HepG2 (cell line): ENCODE results near the gene KCNB1. TPM values are rescaled to one million over a fixed set of nuclear protein-coding genes. Genes with fewer than 3 reads are reported as not detected.

Experiments
- ATAC-seq: fragments of 200-7000 bp; cut with Tn5 transposase; 3 replicates; pipeline ENCODE4 v1.9.1; 2020; ENCODE audit warnings: mild to moderate bottlenecking, moderate library complexity
- BruUV-seq: library from RNA; stranded (reverse); fragments of 400-500 nt; replicated peaks from 2 replicates; lab custom pipeline; 2021; lab: Mats Ljungman, UMichigan
- CTCF ChIA-PET: fragments of 300-600 bp; formaldehyde crosslinking; extraction: SDS; loops from one replicate; lab custom pipeline; 2021; ENCODE audit warnings: low total read pairs, inconsistent platforms, low intra/inter-chr PET ratio; lab: Yijun Ruan, JAX
- POLR2A ChIA-PET: fragments of 350-600 bp; sonication (Branson Sonifier 250); formaldehyde crosslinking; loops from one replicate; lab custom pipeline; 2020; ENCODE audit warnings: antibody characterized with exemption, inconsistent platforms; lab: Yijun Ruan, JAX
- DNase-seq: peaks from one replicate; pipeline ENCODE4 v3.0.0-alpha.2; 2015; ENCODE audit warnings: low spot score
- FAIRE-seq: peaks from 3 replicates; lab custom pipeline; 2011; peaks lifted over from hg19 to GRCh38; lab: Jason Lieb, UNC
- H2AFZ ChIP-seq: one replicate; pipeline ENCODE4 v1.6.1; 2011; ENCODE audit warnings: low read length, inconsistent platforms
- H3K27ac ChIP-seq: fragments of 300-600 bp; 3 replicates; pipeline ENCODE4 v1.8.0; 2011; ENCODE audit warnings: mixed run types, mild to moderate bottlenecking, mixed read lengths, low read length, inconsistent platforms; ENCODE audit not compliant: insufficient read depth; ENCODE audit errors: extremely low read length
- H3K27me3 ChIP-seq, 2 experiments: fragments of 200-600 bp in 1 of 2; 2 replicates in 1 of 2; 3 replicates in 1 of 2; pipeline versions ENCODE4 v1.6.0 to v1.8.0; 2011; ENCODE audit warnings: low read length in 2 of 2, mild to moderate bottlenecking in 2 of 2, moderate library complexity in 2 of 2, inconsistent platforms in 1 of 2; ENCODE audit not compliant: insufficient read depth in 2 of 2, control insufficient read depth in 1 of 2
- H3K36me3 ChIP-seq, 2 experiments: fragments of 200-600 bp in 1 of 2; replicated peaks in 1 of 2; 2 replicates in 1 of 2; 3 replicates in 1 of 2; pipeline versions ENCODE4 v1.5.1 to v1.8.0; 2011; ENCODE audit warnings: low read length in 2 of 2, inconsistent platforms in 1 of 2; ENCODE audit not compliant: insufficient read depth in 2 of 2, control insufficient read depth in 1 of 2
- H3K4me1 ChIP-seq: 2 replicates; pipeline ENCODE4 v1.5.1; 2012; ENCODE audit warnings: low read length, inconsistent platforms; ENCODE audit not compliant: insufficient read depth
- H3K4me2 ChIP-seq: 2 replicates; pipeline ENCODE4 v1.6.0; 2011; ENCODE audit warnings: low read depth, low read length, inconsistent platforms
- H3K4me3 ChIP-seq, 3 experiments: fragments of 200-600 bp in 1 of 3; sonication (generic), shearing (Covaris generic) in 1 of 3; replicated peaks in 1 of 3; 2 replicates each; pipeline ENCODE4 v1.5.1; 2011 to 2016; ENCODE audit warnings: low read length in 3 of 3, inconsistent platforms in 2 of 3, low read depth in 2 of 3, mild to moderate bottlenecking in 2 of 3, control low read depth in 1 of 3, mixed read lengths in 1 of 3; ENCODE audit not compliant: insufficient read depth in 1 of 3
- H3K79me2 ChIP-seq: one replicate; pipeline ENCODE4 v1.6.1; 2011; ENCODE audit warnings: low read length, inconsistent platforms; ENCODE audit not compliant: insufficient read depth
- H3K9ac ChIP-seq: 2 replicates; pipeline ENCODE4 v1.6.0; 2011; ENCODE audit warnings: mild to moderate bottlenecking, low read depth, low read length, inconsistent platforms; ENCODE audit not compliant: insufficient read depth
- H3K9me3 ChIP-seq: 2 replicates; pipeline ENCODE4 v1.5.1; 2012; ENCODE audit warnings: mild to moderate bottlenecking, low read length
- H4K20me1 ChIP-seq: 2 replicates; pipeline ENCODE4 v1.6.0; 2011; ENCODE audit warnings: inconsistent platforms, mild to moderate bottlenecking, low read length, moderate library complexity; ENCODE audit not compliant: insufficient read depth
- HDAC2 ChIP-seq: sonication (generic); formaldehyde crosslinking; IDR thresholded peaks from 2 replicates; pipeline ENCODE4 v1.4.0; 2020; ENCODE audit warnings: missing genetic modification reagents
- KAT8 ChIP-seq: IDR thresholded peaks from 2 replicates; pipeline ENCODE4 v1.6.1; 2016; ENCODE audit warnings: missing genetic modification reagents, missing compliant biosample characterization
- KDM1A ChIP-seq: IDR thresholded peaks from 2 replicates; pipeline ENCODE4 v1.6.1; 2016; ENCODE audit warnings: missing compliant biosample characterization
- MAFK ChIP-seq, 2 experiments: IDR thresholded peaks in 1 of 2; conservative IDR thresholded peaks in 1 of 2; 2 replicates each; pipeline ENCODE4 v1.6.1; 2011; ENCODE audit warnings: improper control_type of control experiment in 2 of 2, low read length in 2 of 2
- MZF1 ChIP-seq: sonication (generic); formaldehyde crosslinking; IDR thresholded peaks from 2 replicates; pipeline ENCODE4 v1.8.1; 2023; ENCODE audit warnings: mild to moderate bottlenecking, missing genetic modification reagents, borderline replicate concordance
- PAF1 ChIP-seq: IDR thresholded peaks from 2 replicates; pipeline ENCODE4 v1.6.1; 2016; ENCODE audit warnings: missing genetic modification reagents, missing compliant biosample characterization
- POLR2G ChIP-seq: fragments of 200-400 bp; formaldehyde crosslinking; IDR thresholded peaks from 2 replicates; pipeline ENCODE4 v1.6.1; 2018; ENCODE audit warnings: mild to moderate bottlenecking, low read depth, low read length, moderate library complexity
- RARA ChIP-seq: IDR thresholded peaks from 2 replicates; pipeline ENCODE4 v1.6.1; 2016; ENCODE audit warnings: missing genetic modification reagents, missing compliant biosample characterization
- SMAD1 ChIP-seq: sonication (generic); formaldehyde crosslinking; IDR thresholded peaks from 2 replicates; pipeline ENCODE4 v1.4.0; 2020; ENCODE audit warnings: missing genetic modification reagents, low read depth, mild to moderate bottlenecking, borderline replicate concordance
- TRIM24 ChIP-seq: sonication (generic); formaldehyde crosslinking; IDR thresholded peaks from 2 replicates; pipeline ENCODE4 v1.8.0; 2022; ENCODE audit warnings: mild to moderate bottlenecking, missing genetic modification reagents
- ZNF235 ChIP-seq: sonication (generic); formaldehyde crosslinking; IDR thresholded peaks from 2 replicates; pipeline ENCODE4 v1.8.1; 2023; ENCODE audit warnings: mild to moderate bottlenecking, missing genetic modification reagents, borderline replicate concordance
- ZNF350 ChIP-seq: sonication (generic); formaldehyde crosslinking; IDR thresholded peaks from 2 replicates; pipeline ENCODE4 v1.4.0; 2020; ENCODE audit warnings: mild to moderate bottlenecking, low read depth, missing genetic modification reagents, borderline replicate concordance
- ZNF367 ChIP-seq: sonication (generic); formaldehyde crosslinking; IDR thresholded peaks from 2 replicates; pipeline ENCODE4 v1.4.0; 2020; ENCODE audit warnings: missing genetic modification reagents, borderline replicate concordance
- ZNF496 ChIP-seq: sonication (generic); formaldehyde crosslinking; IDR thresholded peaks from 2 replicates; pipeline ENCODE4 v1.8.1; 2023; ENCODE audit warnings: mild to moderate bottlenecking, moderate library complexity, missing genetic modification reagents; ENCODE audit not compliant: insufficient replicate concordance
- ZNF616 ChIP-seq: sonication (generic); formaldehyde crosslinking; IDR thresholded peaks from 2 replicates; pipeline ENCODE4 v1.5.0; 2020; ENCODE audit warnings: low read depth, mild to moderate bottlenecking, missing genetic modification reagents
- ZNF724P ChIP-seq: sonication (generic); formaldehyde crosslinking; IDR thresholded peaks from 2 replicates; pipeline ENCODE4 v1.8.0; 2022; ENCODE audit warnings: missing genetic modification reagents, borderline replicate concordance
- ZNF772 ChIP-seq: sonication (generic); formaldehyde crosslinking; IDR thresholded peaks from 2 replicates; pipeline ENCODE4 v1.5.0; 2020; ENCODE audit warnings: mild to moderate bottlenecking, missing genetic modification reagents
- ZNF816 ChIP-seq: sonication (generic); formaldehyde crosslinking; IDR thresholded peaks from 2 replicates; pipeline ENCODE4 v1.8.0; 2022; ENCODE audit warnings: missing genetic modification reagents, mild to moderate bottlenecking, borderline replicate concordance
- WGBS: methylation state at CpG from one replicate; pipeline ENCODE4 v1.1.6; 2017; ENCODE audit warnings: low lambda C conversion rate; 5-methylcytosine and 5-hydroxymethylcytosine counted together
- in situ Hi-C: cut with HindIII; loops from 2 replicates; pipeline ENCODE4 v1.10.0; 2017; ENCODE audit warnings: low pct_unique_long_range_greater_than_20kb; ENCODE audit not compliant: extremely low pct_ligation_motif_present
- intact Hi-C: fragments of 100-400 bp; cut with micrococcal nuclease; formaldehyde crosslinking; loops from one replicate; pipeline ENCODE4 v1.10.0; 2022; ENCODE audit not compliant: unreplicated experiment
- polyA plus RNA-seq, 8 experiments: library from polyadenylated mRNA; depleted of rRNA in 3 of 8; stranded (reverse) in 7 of 8; unstranded in 1 of 8; fragments of >200 nt; fragmentation: Illumina TruSeq in 4 of 8; extraction: Trizol in 4 of 8; gene quantifications; 2 replicates each; pipeline versions ENCODE4 v1.2.1 to v1.2.3, GENCODE V29; 2011 to 2016; ENCODE audit warnings: low read depth in 4 of 8, missing spikeins in 1 of 8, mixed read lengths in 1 of 8; ENCODE audit not compliant: insufficient read depth in 1 of 8
- total RNA-seq, 5 experiments: library from RNA; depleted of rRNA; stranded (reverse); fragments of >200 nt; fragmentation: Illumina TruSeq; extraction: Trizol; gene quantifications; 2 replicates each; pipeline ENCODE4 v1.2.3, GENCODE V29; 2016; ENCODE audit warnings: low read depth in 1 of 5

KCNB1 gene
- total and polyA plus RNA-seq, 2 of the 13 experiments (the other 11 are each of a cell fraction or from before 2014, with no cell fraction given) = 0.02 TPM; not detected in 1

DNA sequence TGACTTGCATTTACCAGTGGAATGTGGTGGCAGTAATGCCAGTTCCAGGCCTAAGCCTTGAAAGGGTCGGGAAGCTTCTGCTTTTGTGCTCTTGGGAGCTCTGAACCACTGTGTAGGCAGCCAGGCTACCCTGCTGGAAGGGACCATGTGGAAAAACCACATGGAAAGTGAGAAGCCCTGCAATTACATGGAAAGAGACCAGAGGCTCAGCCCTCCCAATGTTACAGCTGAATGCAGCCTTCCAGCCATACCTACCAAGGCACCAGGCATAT is 14.9 kb upstream of the KCNB1 start:
- in situ Hi-C loops = no loop called here
- H3K27ac ChIP-seq = no peak overlapping the region

DNA sequence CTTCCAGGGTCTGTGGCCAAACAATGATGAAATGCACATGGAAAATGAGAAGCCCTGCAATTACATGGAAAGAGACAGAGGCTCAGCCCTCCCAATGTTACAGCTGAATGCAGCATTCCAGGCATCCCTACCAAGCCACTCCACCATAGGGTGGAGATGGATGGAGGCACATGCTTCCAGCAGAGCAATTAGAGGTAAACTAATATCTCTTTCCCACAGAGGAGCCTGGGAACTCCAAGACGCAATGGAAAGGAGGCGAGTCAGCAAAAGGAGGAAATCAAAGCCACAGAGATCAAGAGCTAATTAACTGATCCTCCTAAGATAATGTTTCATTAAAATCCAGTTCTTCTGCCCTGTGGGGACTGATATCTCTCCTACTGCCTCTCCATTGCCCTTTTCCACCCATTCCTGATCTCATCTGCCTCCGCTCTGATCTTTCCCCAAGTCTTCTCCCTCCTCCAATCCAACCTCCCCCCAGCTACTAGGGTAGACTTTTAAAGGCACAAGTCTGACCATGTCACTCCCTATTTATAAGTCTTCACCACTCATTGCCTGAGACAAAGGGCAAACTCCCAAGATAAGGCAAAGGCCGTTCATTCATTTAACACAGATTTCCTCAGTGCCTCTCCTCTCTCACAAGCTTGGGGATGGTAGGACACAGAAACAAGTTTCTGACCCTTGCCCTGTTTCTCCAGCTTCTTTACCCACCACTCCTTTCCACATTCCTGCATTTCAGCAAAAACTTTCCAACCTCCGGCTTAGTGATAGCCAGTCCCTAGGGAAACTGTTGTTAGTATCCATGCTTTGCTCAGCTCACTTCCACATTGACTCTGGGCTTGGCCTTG is 14.3 kb upstream of the KCNB1 start:
- H3K36me3 ChIP-seq = no peaks in the 10 kb centered on the region
- H3K4me1 ChIP-seq = no peaks in the 10 kb centered on the region
- H3K4me2 ChIP-seq = no peak overlapping the region
- ChIA-PET CTCF (no interaction called here), POLR2A (no interaction called here)
- no peak for TF ChIP-seq ZNF367 (CRISPR knock-in tag)
- no peak for TF ChIP-seq ZNF496 (CRISPR knock-in tag)
- peak in 1 of 2 experiments; percentile 13; a peak in 1 of 4 replicates for TF ChIP-seq MAFK (conservative IDR thresholded peaks at IDR 0.05 in 1 of 2, IDR thresholded peaks at IDR 0.05 in 1 of 2; ENCODE audit: low read length in 2 of 2)
- no peak for TF ChIP-seq KDM1A (CRISPR knock-in tag)
- no peak for TF ChIP-seq ZNF772
- no peak for TF ChIP-seq RARA (CRISPR knock-in tag)
- H3K27ac ChIP-seq = no peak overlapping the region
- H2AFZ ChIP-seq = no peak overlapping the region
- ATAC-seq (no peak), DNase-seq (no peak), FAIRE-seq (no peak)
- 41% methylated on average over 5 of the region's 5 CpGs for WGBS
- no peaks in the 10 kb centered on the region for H3K9me3 ChIP-seq
- no peaks in the 10 kb centered on the region; a peak in 1 of 5 replicates for H3K27me3 ChIP-seq
- H3K9ac ChIP-seq = no peak overlapping the region
- no peaks in the 10 kb centered on the region for H3K79me2 ChIP-seq
- H3K4me3 ChIP-seq = no peak overlapping the region
- in situ Hi-C loops (no loop called here), intact Hi-C loops (no loop called here)
- BruUV-seq = no TSS peak
- no peaks in the 10 kb centered on the region for H4K20me1 ChIP-seq

More for the DNA sequence above, 14.9 kb upstream of the KCNB1 start:
- Histone ChIP-seq H3K4me2 (no peak overlapping the region), H3K4me3 (no peak overlapping the region), H2AFZ (no peak overlapping the region), H4K20me1 (no peaks in the 10 kb centered on the region), H3K36me3 (no peaks in the 10 kb centered on the region), H3K9me3 (no peaks in the 10 kb centered on the region), H3K27me3 (no peaks in the 10 kb centered on the region; a peak in 1 of 5 replicates), H3K79me2 (no peaks in the 10 kb centered on the region), H3K9ac (no peak overlapping the region), H3K4me1 (no peaks in the 10 kb centered on the region)
- no peak for ATAC-seq
- intact Hi-C loops = no loop called here
- DNase-seq = no peak
- ChIA-PET CTCF (no interaction called here), POLR2A (no interaction called here)
- TF ChIP-seq HDAC2 (CRISPR knock-in tag) = no peak
- TF ChIP-seq SMAD1 = no peak
- no peak for TF ChIP-seq PAF1 (CRISPR knock-in tag)
- no peak for TF ChIP-seq POLR2G
- no peak for TF ChIP-seq ZNF616 (CRISPR knock-in tag)
- no peak for TF ChIP-seq TRIM24 (CRISPR knock-in tag)
- no peak for TF ChIP-seq ZNF350 (CRISPR knock-in tag)
- TF ChIP-seq ZNF235 (CRISPR knock-in tag) = no peak
- no peak for TF ChIP-seq KDM1A (CRISPR knock-in tag)
- TF ChIP-seq ZNF724P (CRISPR knock-in tag) = no peak
- no peak for TF ChIP-seq MZF1 (CRISPR knock-in tag)
- TF ChIP-seq ZNF816 = no peak
- no peak for TF ChIP-seq KAT8 (CRISPR knock-in tag)
- WGBS = 0% methylated on average over 1 of the region's 1 CpG
- no TSS peak for BruUV-seq
- FAIRE-seq = no peak
